ENCODE data around the gene BAZ2A.

Gene BAZ2A

GRCh38 chr12:56634837-56635791 is 5.0 kb upstream of the BAZ2A start:
- DNase-seq, result peak; percentile 68

GRCh38 chr12:56634242-56634836 is 4.2 kb upstream of the BAZ2A start:
- peak; percentile 55 for DNase-seq

- DNase-seq, result no peak
Observed at GRCh38 chr12:56633468-56634241, 3.5 kb upstream of the BAZ2A start.

- no peak for DNase-seq
Observed at GRCh38 chr12:56632701-56633467, 2.8 kb upstream of the BAZ2A start.

GRCh38 chr12:56631790-56632700 is 1.9 kb upstream of the BAZ2A start:
- DNase-seq, result peak; percentile 46

GRCh38 chr12:56629459-56630179 is 507 bp downstream of the BAZ2A start:
- no peak for DNase-seq

- peak; percentile 25 for DNase-seq
Observed at GRCh38 chr12:56628671-56629458, 1.3 kb downstream of the BAZ2A start.

- DNase-seq, result no peak
Observed at GRCh38 chr12:56626701-56627100, 3.4 kb downstream of the BAZ2A start.

GRCh38 chr12:56622535-56622934 is 7.6 kb downstream of the BAZ2A start:
- no peak for DNase-seq

GRCh38 chr12:56616925-56617324 is 13.2 kb downstream of the BAZ2A start:
- no peak for DNase-seq

GRCh38 chr12:56616244-56616643 is 13.9 kb downstream of the BAZ2A start:
- DNase-seq, result no peak

- no peak for DNase-seq
Observed at GRCh38 chr12:56614627-56615026, 15.5 kb downstream of the BAZ2A start.

GRCh38 chr12:56604355-56604754 is 25.8 kb downstream of the BAZ2A start:
- DNase-seq, result no peak

GRCh38 chr12:56602239-56602638 is 27.9 kb downstream of the BAZ2A start:
- no peak for DNase-seq

GRCh38 chr12:56601503-56601902 is 28.6 kb downstream of the BAZ2A start:
- DNase-seq, result no peak

- no peak for DNase-seq
Observed at GRCh38 chr12:56600753-56601152, 29.4 kb downstream of the BAZ2A start.

- DNase-seq, result no peak
Observed at GRCh38 chr12:56599797-56600196, 30.3 kb downstream of the BAZ2A start.

- DNase-seq, result no peak
Observed at GRCh38 chr12:56599041-56599440, 31.1 kb downstream of the BAZ2A start.

GRCh38 chr12:56596815-56597214 is 33.3 kb downstream of the BAZ2A start:
- DNase-seq, result no peak

Measured in COR-L47 (cell line).